Activated T-helper 1 cell treated with Interleukin-2 at 50 U/mL for 16 hours (primary cell): Measurements from ENCODE around the gene RGL4.
"Not testable (repeated sequence)": the region's sequence is repeated elsewhere in the genome, so short reads cannot be mapped to it uniquely, and the experiment has no call there.

ENCODE experiments used
- DNase-seq: peaks from one replicate; pipeline ENCODE4 v3.0.0-alpha.2; 2020; ENCODE audit warnings: low read depth

Gene RGL4, protein sequence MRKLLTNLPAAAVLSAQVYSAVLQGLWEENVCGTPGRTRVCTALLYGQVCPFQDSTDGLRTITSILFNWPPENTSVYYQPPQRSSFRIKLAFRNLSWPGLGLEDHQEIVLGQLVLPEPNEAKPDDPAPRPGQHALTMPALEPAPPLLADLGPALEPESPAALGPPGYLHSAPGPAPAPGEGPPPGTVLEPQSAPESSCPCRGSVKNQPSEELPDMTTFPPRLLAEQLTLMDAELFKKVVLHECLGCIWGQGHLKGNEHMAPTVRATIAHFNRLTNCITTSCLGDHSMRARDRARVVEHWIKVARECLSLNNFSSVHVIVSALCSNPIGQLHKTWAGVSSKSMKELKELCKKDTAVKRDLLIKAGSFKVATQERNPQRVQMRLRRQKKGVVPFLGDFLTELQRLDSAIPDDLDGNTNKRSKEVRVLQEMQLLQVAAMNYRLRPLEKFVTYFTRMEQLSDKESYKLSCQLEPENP

DNA sequence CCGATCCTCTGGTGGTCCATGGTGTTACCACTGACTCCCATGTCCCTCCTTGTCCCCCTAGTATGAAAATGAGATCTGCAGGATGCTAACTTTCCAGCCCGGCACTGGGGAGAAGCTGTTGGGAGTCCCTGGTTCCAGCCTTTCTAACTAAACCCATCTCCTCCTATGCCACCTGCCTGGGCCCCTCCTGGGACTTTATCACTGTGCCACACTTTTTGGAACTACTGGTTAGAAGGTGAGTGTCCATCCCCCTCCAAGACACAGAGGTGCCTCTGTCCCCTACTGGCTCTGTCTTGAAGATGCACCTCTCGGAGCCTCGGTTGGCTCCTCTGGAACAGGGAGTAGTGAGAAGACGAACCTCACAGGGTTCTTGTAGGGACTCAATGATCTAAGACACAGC lies at the start of gene RGL4:
Gene RGL4 (plus strand): TSS at position 301 of the 400 bp plus-strand sequence. CDS start 1,018 bp downstream, outside the sequence.
- no peak for DNase-seq

DNA sequence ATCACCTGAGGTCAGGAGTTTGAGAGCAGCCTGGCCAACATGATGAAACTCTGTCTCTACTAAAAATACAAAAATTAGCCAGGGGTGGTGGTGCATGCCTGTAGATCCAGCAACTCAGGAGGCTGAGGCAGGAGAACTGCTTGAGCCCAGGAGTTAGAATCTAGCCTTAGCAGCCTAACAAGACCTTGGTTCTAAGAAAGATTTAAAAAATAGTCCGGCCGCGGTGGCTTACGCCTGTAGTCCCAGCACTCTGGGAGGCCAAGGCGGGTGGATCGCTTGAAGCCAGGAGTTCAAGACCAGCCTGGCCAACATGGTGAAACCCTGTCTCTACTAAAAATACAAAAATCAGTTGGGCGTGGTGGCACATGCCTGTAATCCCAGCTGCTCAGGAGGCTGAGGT lies 44.3 kb upstream of the RGL4 start:
- DNase-seq = not testable (repeated sequence)

DNA sequence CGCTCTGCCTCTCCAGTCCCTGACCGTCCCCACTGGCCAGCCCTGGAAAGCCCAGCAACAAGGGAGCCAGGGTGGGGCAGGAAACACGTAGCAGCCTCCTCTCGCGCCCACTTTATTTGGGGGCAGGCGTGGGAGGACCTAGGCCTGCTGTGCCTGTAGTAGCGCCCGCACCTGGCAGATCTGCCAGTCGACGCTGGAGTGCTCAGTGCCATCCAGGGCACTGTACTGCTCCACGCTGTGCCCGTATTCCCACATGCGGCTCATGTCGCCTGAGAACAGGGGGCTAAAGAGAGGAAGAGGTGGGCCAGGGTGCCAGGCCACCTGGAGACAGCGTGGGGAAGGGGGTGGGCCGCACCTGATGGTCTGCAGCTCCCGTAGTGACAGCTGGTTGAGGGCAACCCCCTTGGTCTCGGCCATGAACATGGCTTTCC lies 41.7 kb upstream of the RGL4 start:
- no peak for DNase-seq

DNA sequence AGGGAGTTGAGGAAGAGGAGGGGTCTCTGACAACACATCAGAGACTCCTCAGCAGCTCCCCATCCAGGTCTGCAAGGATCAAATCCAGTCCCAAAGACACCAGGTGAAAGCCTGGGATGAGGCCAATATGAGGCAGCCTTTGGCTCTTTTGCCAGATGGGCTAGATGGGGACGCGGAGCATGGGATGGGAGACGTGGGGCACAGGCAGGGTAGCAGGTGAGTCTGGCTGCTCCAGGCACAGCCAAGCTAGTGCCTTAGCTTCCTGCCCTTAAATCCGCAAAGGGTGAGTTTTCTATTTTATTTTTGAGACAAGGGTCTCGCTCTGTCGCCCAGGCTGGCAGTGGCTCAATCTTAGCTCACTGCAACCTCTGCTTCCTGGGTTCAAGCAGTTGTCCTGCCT lies 39.1 kb upstream of the RGL4 start:
- DNase-seq = no peak

DNA sequence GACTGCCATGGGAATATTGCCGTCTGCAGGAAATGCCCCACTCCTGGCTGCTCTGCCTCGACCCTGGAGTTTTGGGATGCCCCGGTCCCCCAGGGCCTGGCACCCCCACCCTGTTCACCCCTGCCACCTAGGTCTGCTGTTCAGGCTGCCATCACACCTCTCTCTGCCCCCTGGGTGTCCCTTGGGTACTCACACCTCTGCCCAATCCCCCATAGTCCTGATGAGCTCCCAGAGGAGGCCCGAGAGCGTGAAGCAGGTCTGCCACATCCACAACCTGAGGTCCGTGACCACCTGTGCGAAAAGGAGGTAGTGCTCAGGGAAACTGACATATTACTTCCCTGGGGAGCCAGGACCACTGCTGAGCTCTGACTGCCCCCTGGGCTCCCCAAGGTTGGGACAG lies 38.5 kb upstream of the RGL4 start:
- DNase-seq = no peak

DNA sequence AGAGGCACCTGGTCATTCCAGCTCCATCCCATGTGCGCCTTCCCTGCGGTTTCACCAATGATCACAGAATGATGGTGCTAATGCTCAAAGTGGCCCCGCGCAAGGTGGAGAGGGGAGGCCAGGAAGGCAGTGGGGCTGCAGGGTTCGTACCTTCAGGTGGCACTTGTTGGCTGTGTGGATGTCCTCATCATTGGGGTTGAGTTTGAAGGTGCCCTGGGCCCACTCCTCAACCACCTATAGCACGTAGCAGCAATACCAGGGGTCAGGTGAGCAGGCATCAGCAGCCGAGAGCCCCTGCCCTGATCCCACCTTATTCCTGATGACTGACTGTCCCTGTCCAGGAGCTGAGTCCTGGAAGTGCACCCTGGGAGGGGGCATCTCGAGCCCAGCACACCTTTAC lies 38.1 kb upstream of the RGL4 start:
- DNase-seq = no peak

DNA sequence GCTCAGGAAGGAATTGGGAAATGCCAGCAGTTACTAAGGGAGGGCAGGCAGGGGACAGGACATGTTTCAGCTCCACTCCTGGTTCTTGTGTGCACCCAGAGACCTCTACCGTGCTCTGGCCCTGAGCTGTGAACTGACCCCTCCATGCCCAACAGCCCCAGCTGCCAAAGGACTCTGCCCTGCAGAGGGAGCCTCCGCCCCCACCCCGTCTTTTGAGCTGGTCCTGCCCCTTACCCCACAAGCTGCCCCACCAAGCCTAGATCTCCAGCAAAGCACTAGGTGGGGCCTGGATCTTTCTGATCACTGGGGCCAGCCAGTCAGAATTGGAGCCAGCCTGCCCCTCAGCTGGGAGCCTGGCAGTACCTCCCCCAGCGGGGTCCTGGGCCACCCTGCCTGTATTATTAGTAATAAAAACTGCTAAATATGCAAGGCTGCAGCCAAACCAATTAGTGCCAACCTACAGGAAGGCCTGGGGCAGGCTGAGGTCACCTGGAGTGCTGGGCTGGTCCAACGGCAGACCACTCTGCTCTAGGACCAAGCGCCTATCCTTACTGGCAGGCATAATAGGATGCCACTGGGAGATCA lies 34.8 kb upstream of the RGL4 start:
- no peak for DNase-seq

DNA sequence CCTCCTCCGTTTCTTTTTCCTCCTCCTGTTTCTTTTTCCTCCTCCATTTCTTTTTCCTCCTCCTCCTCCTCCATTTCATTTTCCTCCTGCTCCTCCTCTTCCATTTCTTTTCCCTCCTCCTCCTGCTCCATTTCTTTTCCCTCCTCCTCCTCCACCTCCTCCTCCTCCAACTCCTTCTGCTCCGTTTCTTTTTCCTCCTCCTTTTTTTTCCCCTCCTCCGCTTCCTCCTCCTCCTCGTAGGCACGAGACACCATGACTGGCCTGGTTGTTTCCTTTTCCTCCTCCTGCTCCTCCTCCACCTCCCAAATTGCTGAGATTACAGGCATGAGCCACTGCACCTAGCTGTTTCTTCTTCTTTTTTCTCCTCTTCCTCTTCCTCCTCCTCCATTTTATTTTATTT lies 33.1 kb upstream of the RGL4 start:
- DNase-seq = no peak

DNA sequence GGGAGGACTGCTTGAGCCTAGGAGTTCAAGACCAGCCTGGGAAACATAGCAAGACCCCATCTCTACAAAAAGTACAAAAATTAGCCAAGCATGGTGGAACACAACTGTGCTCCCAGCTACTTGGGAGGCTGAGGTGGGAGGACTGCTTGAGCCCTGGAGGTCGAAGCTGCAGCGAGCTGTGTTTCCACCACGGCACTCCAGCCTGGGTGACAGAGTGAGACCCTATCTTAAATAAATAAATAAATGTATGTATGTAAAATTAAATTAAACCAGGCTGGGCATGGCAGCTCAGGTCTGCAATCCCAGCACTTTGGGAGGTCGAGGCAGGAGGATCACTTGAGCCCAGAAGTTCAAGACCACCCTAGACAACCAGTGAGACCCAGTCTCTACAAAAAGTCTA lies 30.4 kb upstream of the RGL4 start:
- not testable (repeated sequence) for DNase-seq

DNA sequence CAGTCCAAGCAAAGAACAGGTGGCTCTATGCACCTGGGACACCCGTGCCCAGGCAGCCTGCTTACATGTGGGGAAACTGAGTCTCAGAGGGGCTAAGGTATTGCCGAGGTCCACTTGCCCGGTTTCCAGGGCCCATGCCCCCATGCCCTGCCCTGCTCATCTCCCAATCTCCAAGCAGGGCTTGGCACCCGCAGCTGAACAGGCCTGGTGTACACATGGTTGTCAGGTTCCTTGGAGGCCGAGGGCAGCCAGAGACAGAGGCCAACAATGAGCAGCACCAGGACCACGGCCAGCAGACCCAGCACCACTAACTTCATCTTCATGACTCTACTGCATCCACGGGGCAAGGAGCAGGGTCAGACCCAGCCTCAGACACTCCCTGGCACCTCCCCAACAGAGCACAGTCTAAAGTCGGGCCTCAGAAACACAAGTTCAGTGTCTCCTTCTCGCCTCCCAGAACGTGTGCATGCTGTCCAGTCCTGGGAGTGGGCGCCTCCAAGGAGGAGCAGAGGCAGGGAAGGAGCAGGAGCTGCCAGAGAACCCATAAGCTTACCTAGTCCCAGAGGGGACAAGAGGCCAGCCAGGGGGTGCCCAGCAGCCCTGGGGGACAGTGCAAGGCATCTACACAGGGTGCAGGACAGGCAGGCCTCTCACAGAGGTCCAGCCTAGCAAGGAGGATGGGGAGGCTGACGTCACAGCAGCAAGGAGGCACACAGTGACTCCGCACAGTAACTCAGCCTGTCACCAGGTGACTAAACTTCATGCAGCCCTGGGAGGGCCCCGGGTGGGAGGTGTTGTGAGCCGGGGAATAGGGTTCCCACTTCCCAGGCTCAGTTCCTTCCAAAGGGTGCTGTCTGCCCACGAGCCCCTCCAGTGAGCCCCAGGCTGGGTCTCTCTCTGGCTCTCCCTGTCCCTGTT lies 20.2 kb upstream of the RGL4 start:
- DNase-seq = no peak

DNA sequence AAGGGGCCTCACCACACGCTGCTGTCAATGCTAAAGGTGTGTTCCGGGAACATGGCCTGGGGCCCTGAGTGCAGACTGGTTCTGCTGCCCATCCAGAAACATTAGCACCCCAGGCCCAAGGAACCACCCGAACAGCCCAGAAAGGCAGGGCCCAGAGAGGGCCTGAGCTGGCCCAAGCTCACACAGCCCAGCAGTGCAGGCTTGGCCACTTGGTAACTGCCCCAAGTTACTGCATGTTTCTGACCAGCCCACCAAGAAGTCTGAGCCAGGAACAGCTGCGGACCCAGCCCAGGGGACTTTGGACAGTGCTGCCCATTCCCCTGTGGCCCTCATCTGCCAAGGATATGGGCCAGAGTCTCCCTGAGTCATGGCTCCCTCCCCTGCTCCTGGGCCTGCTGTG lies 19.4 kb upstream of the RGL4 start:
- DNase-seq = not testable (repeated sequence)

DNA sequence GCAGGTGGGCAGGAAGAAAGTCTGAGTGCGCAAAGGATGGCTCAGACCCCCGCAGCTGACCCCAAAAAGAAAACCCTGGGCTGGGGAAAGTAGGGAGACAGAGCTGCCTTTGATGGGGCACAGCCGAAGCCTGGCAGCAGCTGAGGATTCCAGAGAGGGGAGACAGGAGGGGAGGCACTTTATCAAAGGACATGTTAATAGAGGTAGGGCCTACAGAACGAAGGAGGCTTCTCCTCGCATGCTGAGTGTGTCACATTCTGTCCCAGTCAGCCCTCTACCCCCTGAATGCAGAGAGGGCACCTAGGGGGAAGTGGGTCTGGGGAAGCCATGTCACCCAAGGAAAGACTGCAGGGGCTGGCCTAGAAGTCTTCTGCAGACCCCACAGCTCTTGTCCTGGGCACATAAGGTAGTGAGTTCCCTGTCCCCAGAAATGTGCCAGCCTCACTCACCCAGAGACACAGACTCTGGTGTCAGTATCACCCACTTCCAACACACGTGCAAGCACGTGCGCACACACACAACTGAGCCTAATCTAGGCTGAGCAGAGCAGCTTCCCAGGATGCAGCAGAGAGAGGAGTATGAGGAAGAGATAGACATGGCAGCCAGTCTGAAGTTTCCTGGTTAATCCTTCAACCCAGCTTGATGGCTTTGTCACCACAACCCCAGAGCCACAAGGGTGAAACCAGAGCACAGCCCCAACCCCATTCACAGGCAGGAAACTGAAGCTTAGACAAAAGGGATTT lies 18.3 kb upstream of the RGL4 start:
- DNase-seq = not testable (repeated sequence)

DNA sequence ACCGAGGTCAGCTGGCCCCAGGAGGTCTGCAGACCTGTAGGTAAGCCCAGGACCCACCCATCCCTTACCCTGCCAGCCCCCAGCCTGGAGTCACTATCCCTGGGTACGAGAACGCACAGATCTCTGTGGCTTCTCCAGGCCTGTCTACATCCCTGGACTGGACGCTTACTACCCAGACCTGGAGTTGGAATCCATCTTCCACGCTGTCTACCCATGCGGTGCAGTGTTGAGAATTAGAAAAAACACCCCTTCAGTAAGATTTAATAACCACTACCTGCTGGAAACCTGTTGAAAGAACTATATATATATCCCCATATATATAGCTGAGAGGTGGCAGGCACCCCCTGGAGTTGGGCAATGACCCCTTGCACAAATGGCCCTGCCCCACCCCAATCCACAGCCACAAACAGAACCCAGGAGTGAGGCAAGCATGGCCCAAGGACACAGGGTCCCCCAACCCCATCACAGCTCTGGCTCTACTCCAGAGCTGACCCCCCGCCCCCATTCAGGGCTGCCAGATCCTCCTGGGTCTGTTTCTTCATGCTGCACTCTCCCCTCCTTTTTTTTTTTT lies 17.7 kb upstream of the RGL4 start:
- no peak for DNase-seq

DNA sequence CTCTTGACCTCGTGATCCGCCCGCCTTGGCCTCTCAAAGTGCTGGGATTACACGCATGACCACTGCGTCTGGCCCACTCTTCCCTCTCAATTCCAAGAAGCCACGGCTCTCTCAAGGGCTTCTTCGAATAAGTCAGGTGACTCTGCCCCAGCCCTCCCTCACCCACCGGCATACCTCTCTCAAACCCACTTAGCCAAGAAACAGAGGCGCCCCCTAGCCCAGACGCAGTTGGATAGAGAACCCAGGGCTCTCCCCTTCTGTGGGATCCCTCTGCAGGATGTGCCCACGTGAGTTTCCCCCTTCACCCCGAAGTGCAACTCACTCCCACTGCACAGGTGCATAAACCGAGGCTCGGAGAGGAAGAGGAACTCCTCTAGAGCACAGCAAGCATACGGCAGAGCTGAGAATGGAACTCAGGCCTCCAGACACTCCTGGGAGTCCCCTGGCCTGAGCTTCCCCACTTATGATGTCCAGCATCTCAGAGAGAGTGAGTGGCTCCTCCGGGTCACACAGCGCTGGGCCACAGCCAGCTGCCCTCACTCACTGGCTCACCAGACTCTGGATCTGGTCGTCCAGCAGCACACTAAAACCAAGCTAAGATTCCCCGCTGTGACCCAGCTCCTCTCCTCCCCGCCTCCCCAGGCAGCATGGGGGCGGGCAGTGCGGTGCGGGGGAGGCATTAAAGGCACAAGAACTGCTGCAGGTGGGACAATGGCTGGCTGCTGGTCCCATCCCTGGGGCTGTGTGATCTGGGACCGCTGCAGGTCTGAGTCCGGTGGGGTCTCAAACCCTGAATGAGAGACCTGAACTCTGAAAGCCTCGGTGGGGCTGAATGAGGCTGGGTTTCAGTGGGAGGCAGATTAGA lies 16.8 kb upstream of the RGL4 start:
- DNase-seq = no peak

DNA sequence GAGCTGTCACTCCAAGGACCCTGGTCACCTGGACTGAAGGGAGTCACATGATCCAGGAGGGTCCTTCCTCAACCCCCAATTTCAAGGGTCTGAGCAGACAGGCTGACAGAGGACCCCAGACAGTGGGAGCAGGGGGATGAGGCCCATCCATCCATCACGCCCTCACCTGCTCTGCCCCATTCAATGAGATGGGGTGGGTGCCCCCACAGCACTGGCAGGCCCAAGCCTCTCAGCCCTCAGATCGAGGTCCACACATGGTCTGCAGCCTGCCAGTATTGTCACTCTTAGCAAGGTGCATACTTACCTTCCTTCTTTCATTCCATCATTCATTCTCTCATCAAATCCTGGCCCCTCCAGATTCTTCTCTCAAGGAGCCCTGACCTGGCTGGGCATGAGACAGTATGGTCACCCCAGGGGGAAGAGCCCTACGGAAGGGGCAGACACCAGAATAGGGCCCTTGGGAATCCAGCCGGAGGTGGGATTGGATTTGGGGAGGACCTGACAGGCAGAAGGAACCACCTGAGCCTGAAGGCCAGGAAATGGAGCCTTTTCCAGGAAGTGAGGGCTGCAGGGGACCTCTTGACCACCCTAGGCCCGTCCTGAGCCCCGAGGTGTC lies 15.8 kb upstream of the RGL4 start:
- DNase-seq = not testable (repeated sequence)

DNA sequence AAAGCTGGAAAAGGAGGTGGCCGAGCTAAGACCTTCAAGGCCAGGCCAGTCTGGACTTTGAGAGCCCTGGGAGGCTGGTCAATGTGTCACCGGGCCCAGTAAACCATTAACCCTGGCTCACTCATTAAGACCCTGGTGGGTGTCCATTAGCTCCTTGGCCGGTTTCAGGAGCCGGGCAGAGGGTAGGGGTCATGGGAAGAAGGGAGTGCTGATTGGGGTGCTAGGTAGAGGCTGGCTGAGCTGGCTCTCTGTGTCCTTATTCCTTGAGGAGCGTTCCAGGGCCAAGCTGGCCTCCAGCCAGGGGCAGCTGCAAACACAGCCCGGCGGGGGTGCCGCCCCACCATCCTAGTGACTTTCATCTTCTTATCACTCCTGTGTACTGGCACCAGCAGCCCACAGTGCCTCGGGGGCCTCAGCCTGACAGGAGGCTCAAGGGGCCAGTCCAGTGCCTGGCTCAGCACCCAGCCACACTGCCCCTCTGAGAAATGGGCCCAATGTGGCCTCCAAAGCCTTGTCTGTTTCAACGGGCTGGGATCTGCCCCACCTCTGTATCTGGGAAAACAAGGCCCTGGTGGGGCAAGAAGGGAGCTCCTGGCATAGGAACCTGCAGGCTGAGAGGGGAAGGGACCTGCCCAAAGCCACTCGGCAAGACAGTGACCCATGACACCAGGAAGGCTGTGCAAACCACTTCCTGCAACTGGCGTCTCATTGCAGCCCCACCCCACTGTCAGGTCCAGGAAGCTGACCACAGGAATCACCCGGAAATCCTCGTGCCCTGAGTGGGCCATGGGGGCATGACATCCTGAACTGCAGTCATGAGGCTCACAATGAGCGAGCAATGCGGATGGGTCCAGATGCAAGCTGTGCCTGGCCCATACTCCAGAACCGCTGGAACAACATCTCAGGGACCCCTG lies 15.1 kb upstream of the RGL4 start:
- no peak for DNase-seq

DNA sequence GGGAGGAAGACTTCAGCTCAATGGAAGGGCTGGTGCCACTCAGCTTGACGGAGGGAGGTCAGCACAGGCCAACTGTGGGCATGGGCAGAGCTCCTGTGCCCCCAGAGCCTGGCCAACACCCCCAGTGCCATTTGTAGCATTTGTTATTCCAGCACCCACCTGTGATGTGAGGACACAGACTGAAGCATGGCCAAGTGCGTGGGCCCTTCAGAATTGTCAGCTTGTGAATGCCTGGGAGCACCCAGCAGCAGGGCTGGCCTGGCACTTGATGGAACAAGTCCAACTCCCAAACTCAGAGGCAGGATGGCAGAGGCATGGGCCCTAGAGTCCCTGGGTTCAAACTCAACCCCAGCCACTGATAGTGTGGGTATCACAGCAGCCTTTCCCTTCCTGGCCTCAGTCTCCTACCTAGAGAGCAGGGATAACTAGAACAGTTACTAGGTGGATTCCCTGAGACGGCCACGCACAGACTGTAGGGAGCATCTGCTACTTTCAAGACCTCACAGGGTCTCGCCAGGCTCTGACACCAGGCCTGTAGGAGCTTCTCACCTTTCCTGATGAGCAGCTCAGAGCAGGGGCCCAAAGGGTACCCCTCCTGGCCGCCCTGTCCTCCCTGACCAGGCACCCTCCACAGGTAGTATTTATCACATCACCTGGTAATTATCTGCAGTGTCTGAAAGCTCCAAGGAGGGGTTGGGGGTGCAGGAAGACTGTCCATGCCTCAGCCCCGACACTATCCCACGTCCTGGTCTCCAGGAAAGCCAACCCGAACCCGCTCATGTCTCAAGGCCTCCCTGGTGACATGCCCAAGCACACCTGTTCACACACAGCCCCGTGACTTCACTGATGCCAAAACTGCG lies 13.7 kb upstream of the RGL4 start:
- DNase-seq = not testable (repeated sequence)

DNA sequence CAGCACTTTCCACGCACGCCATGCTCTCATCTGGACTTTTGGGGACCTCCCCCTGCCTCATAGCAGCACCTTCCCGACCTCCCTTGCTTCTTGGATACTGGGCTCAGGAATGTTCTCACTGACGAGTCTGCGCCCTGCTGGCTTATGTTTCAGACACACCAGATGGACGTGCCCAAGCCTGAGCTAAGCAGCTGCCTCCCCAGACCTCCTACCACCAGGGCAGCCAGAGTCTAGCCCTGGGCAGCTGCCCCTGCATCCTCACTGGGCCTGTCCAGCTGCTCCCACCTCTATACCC lies 13.2 kb upstream of the RGL4 start:
- no peak for DNase-seq
